HG03442 (cell line): Measurements from ENCODE around the gene MTSS2.

ENCODE experiments used
- ATAC-seq: cut with Tn5 transposase; IDR thresholded peaks from one replicate; pipeline ENCODE4 v1.9.1; 2021; ENCODE audit warnings: mild to moderate bottlenecking, moderate library complexity; ENCODE audit not compliant: unreplicated experiment

MTSS2 gene, protein sequence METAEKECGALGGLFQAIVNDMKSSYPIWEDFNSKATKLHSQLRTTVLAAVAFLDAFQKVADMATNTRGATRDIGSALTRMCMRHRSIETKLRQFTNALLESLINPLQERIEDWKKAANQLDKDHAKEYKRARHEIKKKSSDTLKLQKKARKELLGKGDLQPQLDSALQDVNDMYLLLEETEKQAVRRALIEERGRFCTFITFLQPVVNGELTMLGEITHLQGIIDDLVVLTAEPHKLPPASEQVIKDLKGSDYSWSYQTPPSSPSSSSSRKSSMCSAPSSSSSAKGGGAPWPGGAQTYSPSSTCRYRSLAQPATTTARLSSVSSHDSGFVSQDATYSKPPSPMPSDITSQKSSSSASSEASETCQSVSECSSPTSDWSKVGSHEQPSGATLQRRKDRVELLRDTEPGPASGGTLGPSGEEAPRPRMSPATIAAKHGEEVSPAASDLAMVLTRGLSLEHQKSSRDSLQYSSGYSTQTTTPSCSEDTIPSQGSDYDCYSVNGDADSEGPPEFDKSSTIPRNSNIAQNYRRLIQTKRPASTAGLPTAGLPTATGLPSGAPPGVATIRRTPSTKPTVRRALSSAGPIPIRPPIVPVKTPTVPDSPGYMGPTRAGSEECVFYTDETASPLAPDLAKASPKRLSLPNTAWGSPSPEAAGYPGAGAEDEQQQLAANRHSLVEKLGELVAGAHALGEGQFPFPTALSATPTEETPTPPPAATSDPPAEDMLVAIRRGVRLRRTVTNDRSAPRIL

GRCh38 chr16:70685938-70686375 lies at the start of gene MTSS2:
TSS of gene MTSS2 (minus strand) at chr16:70686053. CDS start at chr16:70685791, 262 bp downstream.
- ATAC-seq: no peak

DNA sequence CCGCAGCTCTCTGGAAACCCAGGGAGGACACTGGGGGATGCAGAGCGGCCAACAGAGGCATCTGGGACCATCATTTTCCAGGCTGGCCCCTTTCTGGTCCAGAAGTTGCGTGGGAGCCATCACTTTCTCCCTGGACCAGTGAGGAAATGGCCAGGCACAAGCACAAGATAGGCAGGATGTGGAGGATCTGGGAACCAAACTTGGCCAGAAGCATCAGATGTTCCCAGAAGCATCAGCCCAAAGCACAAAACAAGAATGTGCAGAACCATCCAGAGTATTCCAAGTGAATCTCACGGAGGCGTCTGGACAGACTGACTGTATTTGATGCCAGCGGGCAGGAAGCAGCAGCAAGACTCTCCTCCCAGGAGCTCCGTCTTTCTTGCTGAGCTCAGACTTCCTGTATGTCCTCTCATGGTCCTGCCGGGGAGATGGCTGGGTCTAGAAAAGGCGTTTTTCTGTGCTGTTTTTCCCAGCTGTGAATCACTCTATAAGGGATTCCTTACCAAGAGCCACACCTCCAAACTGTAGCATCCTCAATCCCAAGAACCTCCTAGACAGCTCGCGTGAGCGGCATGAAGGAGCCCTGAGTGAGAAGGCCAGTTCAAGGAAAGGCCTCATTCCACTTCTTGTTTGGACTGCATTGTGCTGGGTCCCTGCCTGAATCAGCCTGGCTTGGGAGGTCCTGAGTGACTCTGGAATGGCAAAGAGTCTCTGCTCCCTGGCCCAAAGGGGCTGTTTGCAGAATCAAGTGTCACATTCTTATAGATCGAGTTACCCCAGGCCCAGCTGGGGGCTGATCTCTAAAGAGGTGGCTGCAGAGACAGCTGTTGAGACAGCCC lies 49.5 kb upstream of the MTSS2 start:
- no peak for ATAC-seq

DNA sequence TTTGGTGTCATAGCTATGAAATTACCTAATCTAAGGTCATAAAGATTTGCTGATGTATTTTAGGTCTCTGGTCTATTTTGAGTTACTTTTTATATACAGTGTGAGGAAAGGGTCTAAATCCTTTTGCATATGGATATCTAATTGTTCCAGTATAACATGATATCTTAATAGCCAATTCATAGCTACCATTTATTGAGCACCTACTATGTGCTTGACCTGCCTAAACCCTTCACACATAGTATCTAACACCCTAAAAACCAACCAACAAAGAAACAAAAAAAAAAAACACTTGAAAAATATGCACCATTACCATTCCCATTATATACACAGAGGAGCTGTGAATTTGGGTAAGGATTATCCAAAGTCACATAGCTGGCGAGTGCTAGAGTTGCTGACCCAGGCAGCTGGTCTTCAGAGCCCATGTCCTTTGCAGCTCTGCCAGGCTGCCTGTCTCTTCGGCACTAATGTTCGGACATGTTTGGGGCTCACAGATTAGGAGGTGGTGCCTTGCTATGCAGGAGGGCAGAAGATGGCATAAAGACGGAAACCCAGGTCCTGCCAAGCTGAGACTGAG lies 48.8 kb upstream of the MTSS2 start:
- no peak for ATAC-seq

- ATAC-seq: no peak
These were observed 45.1 kb upstream of the MTSS2 start for GRCh38 chr16:70730944-70731343.

- ATAC-seq: no peak
These were observed 44.2 kb upstream of the MTSS2 start for GRCh38 chr16:70730031-70730430.

- no peak for ATAC-seq
These were observed 43.4 kb upstream of the MTSS2 start for GRCh38 chr16:70729292-70729691.

DNA sequence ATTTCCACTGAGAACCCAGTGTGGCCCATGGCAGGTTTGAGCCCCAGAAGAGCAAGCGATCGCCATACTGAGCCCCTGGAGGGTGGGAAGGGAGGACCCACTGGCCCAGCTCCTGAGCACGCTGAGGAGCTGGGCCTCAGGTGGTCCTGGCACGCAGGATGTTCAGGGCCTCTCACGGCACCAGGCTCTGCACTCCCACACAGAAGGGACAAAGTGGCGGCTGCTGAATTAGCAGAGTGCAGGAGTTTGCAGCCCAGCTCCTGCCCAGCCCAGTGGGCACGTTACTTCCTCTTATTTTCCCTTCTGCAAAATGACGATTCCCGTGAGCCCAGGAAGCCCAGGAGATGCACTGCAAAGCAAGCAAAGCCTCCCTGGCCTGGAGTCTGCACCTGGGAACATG lies 42.3 kb upstream of the MTSS2 start:
- ATAC-seq: no peak

DNA sequence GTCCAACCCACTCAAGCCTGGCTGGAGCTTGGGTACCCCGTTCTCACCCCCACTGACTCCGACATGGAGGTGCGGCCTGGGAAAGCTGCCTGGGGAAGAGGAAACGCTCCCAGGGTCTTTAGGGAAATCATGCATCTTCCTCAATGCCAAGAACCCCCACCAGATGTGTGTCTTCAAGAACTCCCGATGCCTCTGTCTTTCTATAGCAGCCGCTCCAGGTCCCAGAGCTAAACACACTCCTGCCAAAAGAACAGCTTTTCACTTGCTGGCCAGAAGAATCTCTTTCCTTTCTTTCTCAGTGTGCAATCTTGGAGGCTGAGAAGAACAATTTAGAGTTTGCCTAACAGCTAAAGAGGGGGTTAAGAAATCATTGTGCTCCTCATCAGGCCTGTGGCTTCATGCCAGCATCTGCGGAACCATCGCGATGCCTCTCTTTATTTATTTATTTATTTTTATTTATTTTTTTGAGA lies 41.1 kb upstream of the MTSS2 start:
- no peak for ATAC-seq

- no peak for ATAC-seq
These were observed 40.3 kb upstream of the MTSS2 start for GRCh38 chr16:70725912-70726828.

GRCh38 chr16:70725024-70725911 lies 39.4 kb upstream of the MTSS2 start:
- ATAC-seq: no peak

DNA sequence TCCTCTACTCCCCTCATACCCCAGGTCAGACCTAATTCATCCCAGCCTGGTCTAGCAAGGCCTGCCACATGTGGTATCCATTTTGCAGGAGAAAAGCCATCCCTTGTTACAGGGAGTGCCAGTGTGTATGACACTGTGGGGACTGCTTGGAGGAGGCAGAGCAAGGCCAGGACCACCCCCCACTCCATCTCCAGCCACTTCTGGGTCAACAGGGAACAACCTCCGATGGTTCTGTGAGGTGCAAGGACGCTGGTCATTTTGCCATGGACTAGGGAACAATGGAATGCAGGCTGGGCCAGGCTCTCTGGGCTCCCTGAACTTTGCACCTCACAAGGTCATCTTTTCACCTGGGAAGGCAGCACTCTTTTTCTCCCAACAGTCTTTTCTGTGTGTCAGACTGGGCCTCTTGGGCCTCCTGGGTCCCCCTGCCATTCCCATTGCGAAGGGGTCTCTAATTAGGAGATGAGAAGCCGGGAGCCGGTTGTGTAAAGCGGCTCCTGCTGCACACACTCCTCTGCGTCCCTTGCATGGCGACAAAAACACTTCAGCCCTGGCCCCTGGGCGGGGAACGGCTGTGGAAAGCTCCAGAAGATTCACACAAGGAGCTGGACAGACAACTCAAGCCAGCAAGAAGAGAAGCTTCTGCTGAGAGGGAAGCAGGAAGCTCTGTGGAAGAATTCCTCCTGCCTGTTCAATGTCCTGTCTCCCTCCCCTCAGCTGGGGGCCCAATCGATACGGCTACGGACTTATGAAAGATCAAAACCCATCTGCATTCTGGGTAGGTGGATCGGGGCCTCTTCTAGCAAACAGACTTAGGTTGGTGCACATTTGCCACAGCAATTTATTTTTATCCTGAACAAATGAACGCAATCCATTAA lies 38.5 kb upstream of the MTSS2 start:
- no peak for ATAC-seq

GRCh38 chr16:70723740-70724145 lies 37.9 kb upstream of the MTSS2 start:
- ATAC-seq: no peak

GRCh38 chr16:70721202-70721963 lies 35.5 kb upstream of the MTSS2 start:
- no peak for ATAC-seq

DNA sequence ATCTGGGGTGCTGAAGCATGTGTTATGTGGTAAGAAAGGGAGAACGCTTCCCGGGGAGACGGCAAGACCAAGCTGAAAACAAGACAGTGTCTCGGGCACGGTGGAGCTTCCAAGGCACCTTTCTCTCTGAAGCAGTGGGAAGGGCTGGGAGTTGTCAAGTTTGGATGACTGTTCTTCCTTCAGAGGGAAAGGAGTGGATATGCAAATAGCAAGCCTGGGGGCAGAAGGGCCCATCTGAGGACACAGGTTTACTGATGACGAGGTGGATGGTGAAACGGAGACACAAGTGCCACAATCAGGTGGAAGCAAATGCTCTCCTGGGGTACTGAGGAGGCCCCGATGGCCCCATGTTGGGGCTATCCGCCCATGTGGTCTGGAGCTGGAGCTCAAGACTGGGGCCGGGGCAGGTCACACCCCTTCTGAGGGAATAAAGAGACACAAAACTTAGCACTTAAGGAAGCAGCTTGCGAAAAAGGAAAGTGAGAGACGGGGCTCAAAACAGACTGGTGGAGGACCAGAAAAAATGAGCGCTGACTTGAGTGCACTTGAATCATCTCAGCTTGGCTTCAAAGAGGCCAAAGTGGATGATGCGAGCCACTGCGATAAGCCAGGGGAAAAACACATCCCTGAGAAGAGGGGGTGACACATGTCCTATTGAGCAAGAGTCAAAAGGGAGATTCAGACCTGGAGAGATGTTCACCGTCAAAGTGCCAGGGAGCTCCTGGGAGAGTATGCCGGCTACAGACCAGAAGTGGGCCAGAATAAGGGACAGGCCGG lies 34.8 kb upstream of the MTSS2 start:
- no peak for ATAC-seq

- no peak for ATAC-seq
These were observed 31.2 kb upstream of the MTSS2 start for GRCh38 chr16:70717065-70717464.

DNA sequence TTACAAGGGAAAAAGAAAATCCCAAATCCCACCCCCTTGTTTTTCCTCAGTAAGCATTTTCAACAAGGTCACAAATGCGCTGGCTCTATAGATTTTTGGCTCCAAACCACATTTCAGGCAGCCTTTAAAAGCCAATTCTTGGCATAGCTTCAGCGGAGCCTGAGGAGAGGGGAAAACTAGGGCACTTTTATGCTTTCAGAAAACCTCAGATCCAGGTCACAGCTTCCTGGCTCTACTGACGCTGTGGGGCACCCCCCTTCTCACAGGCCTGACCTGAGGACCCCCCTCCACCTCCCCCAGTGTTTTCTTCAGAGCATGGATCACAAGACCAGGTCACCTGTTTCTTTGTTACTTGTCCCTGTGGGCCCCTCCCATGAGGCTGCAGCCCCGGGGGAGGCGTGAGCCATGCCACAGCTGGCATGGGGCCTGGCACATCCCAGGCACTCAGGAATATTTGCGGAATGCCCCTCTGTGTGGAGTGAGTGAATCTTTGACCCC lies 30.1 kb upstream of the MTSS2 start:
- no peak for ATAC-seq
